ENCODE results near the gene PTAFR.

DNA sequence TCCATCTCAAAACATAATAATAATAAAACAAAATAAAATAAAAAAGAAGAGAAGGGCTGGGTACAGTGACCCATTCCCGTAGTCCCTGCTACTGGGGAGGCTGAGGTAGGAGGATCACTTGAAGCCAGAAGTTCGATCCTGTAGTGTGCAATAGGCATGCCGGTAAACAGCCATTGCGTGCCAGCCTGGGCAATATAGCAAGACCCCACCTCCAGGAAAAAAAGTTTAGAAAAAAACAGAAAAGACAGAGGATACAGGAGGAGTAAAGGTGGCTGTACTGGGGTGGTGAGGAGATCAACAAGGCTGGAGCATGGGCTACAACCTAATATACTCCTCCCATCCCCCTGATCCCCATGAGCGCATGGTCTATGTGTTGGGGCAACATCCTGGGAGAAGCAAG is 30.8 kb downstream of the PTAFR start:
- TF ChIP-seq, protein P1, sequence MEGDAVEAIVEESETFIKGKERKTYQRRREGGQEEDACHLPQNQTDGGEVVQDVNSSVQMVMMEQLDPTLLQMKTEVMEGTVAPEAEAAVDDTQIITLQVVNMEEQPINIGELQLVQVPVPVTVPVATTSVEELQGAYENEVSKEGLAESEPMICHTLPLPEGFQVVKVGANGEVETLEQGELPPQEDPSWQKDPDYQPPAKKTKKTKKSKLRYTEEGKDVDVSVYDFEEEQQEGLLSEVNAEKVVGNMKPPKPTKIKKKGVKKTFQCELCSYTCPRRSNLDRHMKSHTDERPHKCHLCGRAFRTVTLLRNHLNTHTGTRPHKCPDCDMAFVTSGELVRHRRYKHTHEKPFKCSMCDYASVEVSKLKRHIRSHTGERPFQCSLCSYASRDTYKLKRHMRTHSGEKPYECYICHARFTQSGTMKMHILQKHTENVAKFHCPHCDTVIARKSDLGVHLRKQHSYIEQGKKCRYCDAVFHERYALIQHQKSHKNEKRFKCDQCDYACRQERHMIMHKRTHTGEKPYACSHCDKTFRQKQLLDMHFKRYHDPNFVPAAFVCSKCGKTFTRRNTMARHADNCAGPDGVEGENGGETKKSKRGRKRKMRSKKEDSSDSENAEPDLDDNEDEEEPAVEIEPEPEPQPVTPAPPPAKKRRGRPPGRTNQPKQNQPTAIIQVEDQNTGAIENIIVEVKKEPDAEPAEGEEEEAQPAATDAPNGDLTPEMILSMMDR (IDR thresholded peaks at IDR 0.05), result no peak
- TF ChIP-seq POLR2A (IDR thresholded peaks at IDR 0.05), result no peak

Measured in uterus (tissue), 2 donors.